Omental fat pad (tissue), 4 donors: ENCODE measurements around the gene TTC28. TPM values are rescaled to one million over a fixed set of nuclear protein-coding genes. Genes with fewer than 3 reads are reported as not detected.

Experiments
- ATAC-seq: fragments of 150-250 bp; one replicate; pipeline ENCODE4 v1.9.1; 2016; ENCODE audit warnings: mild to moderate bottlenecking, moderate library complexity; ENCODE audit not compliant: low FRiP score
- DNase-seq: peaks from one replicate; pipeline ENCODE4 v3.0.0-alpha.2; 2019; ENCODE audit warnings: low spot score
- CTCF ChIP-seq, 3 donors: fragments of 450-650 bp; IDR thresholded peaks; one replicate each; pipeline ENCODE4 v1.5.1; 2016 to 2017; ENCODE audit warnings: antibody characterized with exemption in 3 of 3, mild to moderate bottlenecking in 3 of 3, moderate library complexity in 2 of 3
- total RNA-seq, 4 donors: library from RNA; depleted of rRNA; stranded (reverse); fragments of >200 nt; gene quantifications; one replicate each; pipeline ENCODE4 v1.1.0, GENCODE V29; 2016

The TTC28 gene
- total RNA-seq, 4 donors from 2014 or later, result 28.6 to 103 (median 50.6) TPM

GRCh38 chr22:28008056-28008455 is 671.6 kb downstream of the TTC28 start:
- no peak for TF ChIP-seq CTCF (IDR thresholded peaks at IDR 0.05)
- no peak for DNase-seq
- no peak for ATAC-seq

- ATAC-seq, result no peak
These were observed 673.4 kb downstream of the TTC28 start for GRCh38 chr22:28006271-28006670.

GRCh38 chr22:28005513-28005912 is 674.1 kb downstream of the TTC28 start:
- DNase-seq (no peak), ATAC-seq (no peak)
- no peak for TF ChIP-seq CTCF (IDR thresholded peaks at IDR 0.05)

More at GRCh38 chr22:28006271-28006670, 673.4 kb downstream of the TTC28 start:
- no peak for TF ChIP-seq CTCF (IDR thresholded peaks at IDR 0.05)
- no peak for DNase-seq

- no peak for ATAC-seq
- no peak for TF ChIP-seq CTCF (IDR thresholded peaks at IDR 0.05)
- DNase-seq, result no peak
These were observed 675.6 kb downstream of the TTC28 start for GRCh38 chr22:28004021-28004420.

GRCh38 chr22:28002863-28003565 is 676.6 kb downstream of the TTC28 start:
- no peak for TF ChIP-seq CTCF (IDR thresholded peaks at IDR 0.05)
- ATAC-seq, result no peak
- no peak for DNase-seq

- ATAC-seq, result no peak
- no peak for DNase-seq
- no peak for TF ChIP-seq CTCF (IDR thresholded peaks at IDR 0.05)
These were observed 677.4 kb downstream of the TTC28 start for GRCh38 chr22:28002181-28002700.
